NCI-H2227 treated with DMSO at 0.1 percent for 48 hours (cell line): ENCODE measurements around the gene SPRY4.
"Not testable (repeated sequence)": the region's sequence is repeated elsewhere in the genome, so short reads cannot be mapped to it uniquely, and the experiment has no call there.

Experiments used
- DNase-seq: peaks from one replicate; lab custom pipeline; 2025; lab: John Stamatoyannopoulos, UW

The SPRY4 gene, protein sequence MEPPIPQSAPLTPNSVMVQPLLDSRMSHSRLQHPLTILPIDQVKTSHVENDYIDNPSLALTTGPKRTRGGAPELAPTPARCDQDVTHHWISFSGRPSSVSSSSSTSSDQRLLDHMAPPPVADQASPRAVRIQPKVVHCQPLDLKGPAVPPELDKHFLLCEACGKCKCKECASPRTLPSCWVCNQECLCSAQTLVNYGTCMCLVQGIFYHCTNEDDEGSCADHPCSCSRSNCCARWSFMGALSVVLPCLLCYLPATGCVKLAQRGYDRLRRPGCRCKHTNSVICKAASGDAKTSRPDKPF

GRCh38 chr5:142324871-142325724 lies at the start of gene SPRY4:
Gene SPRY4, minus strand, starts transcription at chr5:142325021. Its CDS starts 9,913 bp downstream, at chr5:142315108.
- peak; percentile 96 for DNase-seq

GRCh38 chr5:142368529-142368928 lies 43.7 kb upstream of the SPRY4 start:
- no peak for DNase-seq

GRCh38 chr5:142366007-142366406 lies 41.2 kb upstream of the SPRY4 start:
- DNase-seq = no peak

GRCh38 chr5:142364251-142365145 lies 39.7 kb upstream of the SPRY4 start:
- peak; percentile 63 for DNase-seq

DNA sequence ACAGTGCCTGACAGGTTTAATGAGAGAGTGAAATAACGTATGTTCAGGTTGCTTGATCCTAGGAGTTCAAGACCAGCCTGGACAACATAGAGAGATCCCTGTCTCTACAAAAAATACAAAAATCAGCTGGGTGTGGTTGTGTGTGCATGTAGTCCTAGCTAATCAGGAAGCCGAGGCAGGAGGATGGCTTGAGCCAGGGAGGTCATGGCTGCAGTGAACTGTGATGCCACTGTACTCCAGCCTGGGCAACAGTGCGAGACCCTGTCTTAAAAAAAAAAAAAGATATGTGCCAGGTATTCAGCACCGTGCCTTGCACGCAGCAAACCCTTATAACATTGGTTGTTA lies 38.8 kb upstream of the SPRY4 start:
- DNase-seq = no peak

- DNase-seq = not testable (repeated sequence)
Measured at GRCh38 chr5:142362193-142362592, 37.4 kb upstream of the SPRY4 start.

DNA sequence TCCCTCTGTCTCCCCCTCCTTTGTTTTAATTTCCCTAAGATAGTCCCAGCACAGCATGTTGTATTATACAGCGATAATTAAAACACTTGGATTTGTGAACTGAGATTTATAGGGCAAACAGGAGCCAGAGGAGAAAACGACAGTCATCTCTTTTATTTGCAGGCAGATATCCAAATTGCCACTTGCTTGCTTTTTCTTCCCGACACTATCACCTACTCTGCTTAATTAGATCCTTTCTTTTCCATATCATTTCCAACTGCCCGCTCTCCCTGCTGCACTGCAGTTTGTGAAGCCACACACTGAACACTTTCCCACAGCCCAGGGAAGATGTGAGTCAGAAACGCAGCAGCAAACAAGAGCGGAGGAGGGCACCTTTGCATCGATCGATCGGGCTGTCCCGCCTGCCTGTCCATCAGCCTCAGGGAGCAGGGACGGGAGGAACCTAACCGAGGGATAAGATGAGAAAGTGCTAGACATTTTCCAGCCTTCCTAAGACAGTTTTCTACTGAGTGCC lies 35.8 kb upstream of the SPRY4 start:
- DNase-seq = peak; percentile 64

DNA sequence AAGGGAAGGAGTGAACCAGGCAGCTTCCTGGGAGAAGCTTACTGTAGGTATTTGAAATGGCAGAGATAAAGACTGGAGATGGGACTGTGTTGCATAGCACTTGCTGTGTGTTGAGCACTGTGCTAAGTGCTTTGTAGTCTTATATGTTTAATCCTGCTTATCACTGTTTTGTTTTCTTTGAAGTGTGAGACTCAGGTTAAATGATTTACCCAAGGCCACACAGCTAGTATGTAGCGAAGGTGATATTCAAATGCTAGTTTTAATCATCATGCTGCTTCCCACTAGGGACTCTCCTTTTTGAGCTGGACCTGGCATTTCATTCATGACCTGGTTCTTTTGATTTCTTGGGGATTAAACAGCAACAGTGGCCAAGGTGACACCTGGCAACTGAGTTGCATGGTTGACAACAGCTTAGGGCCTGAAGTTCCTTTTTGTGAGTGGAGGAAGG lies 35.3 kb upstream of the SPRY4 start:
- no peak for DNase-seq

- DNase-seq = no peak
Measured at GRCh38 chr5:142358648-142359047, 33.8 kb upstream of the SPRY4 start.

DNA sequence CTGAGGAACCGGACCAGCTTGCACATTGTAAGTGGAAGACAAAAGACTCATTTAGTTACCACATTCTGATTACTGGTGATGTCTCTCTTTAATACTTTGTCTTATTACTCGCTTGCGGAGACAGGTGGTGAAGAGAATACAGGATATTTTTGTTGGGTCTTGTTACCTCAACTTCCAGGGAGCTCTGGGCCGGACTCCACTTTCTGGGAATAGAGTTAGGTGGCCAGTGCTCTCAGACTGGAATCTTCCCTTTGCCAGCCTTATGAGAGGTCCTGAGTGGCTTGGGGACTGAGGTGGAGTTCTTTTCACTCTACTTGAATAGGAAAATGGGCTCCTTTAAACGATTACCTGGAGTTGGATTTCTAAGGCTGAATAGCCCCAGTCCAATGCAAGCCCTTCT lies 33.3 kb upstream of the SPRY4 start:
- no peak for DNase-seq

DNA sequence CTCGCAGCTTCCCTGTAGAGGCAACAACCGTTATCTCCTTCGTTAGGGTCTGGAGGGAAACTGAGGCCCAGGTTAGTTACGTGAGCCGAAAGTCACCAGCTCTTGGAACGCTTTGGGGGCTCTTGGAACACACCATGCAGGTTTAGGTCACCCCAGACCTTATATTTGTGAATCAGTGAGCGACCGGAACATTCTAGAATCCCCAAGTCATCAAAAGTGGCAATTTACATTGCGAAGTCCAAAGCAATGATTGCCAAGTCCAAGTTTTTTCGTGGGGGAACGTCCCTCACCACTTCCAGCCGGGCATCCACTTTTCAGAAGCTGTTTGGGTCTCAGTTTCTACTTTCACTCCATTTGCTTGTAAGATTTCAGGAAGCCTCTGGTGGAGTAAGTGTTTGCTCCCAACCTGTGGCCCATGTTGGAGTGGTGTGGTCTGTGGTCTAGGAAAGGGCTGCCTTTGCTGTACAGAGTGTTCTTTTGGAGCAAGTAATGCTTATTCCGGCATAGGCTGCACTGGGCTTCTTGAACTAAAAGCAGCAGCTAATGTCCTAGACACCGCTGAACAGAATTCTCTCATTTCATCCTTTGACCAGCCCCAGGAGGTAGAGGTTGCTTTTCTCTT lies 32.8 kb upstream of the SPRY4 start:
- no peak for DNase-seq

DNA sequence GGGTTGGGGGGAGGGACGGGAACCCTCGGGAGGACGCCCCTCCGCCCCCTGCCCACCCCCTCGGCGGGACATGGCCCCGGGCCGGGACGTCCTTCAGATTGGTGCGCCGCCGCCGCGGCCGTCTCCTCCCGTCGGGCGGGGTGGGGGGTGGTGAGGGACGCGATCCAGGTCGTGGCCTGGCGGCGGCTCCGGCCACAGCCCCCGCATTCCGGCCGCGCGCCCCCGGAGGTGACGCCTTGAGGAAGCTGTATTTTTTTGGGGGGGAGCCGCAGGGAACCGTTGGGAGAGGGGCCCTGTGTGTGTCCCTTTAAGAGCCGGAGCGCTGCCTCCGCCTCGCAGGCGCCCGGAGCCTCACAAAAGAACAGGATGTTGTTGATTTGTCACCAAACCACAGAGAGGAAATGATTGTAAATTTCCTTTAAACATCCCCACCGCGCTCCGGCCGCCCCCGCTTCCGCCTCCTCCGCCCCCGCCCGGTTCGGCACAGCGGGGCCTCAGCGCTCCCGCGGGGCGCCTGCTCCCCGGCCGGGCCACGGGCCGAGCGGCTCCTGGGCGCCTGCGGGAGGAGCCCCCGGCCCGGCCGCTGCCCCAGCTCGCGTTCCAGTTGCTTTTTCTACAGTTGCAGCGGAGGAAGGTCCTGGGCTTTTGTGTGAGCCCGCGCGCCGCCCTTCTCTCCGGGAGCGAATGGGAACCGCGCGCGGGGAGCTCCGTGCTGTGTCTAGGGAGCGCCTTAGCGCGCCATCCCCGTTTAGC lies 32.1 kb upstream of the SPRY4 start:
- peak; percentile 40 for DNase-seq

GRCh38 chr5:142356349-142356715 lies 31.5 kb upstream of the SPRY4 start:
- no peak for DNase-seq

DNA sequence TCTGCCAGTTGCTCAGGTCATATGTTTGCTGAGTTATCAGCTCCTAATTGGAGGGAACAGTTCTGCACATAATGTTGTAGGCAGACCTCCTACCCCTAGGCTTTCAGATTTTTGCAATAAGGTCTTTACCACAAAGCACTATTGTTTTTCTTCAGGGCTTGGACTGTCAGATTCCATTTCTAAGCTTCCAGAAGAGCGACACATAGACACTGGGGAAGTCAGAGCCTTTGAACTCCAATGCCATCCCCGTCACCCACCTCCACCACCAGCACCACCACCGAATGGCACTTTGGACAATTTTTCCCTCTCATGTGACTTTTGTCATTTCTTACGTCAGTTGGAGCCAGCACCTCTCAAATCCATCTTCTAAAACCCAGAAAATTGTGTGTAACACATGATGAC lies 28.3 kb upstream of the SPRY4 start:
- DNase-seq = no peak

- no peak for DNase-seq
Measured at GRCh38 chr5:142350021-142350420, 25.2 kb upstream of the SPRY4 start.

DNA sequence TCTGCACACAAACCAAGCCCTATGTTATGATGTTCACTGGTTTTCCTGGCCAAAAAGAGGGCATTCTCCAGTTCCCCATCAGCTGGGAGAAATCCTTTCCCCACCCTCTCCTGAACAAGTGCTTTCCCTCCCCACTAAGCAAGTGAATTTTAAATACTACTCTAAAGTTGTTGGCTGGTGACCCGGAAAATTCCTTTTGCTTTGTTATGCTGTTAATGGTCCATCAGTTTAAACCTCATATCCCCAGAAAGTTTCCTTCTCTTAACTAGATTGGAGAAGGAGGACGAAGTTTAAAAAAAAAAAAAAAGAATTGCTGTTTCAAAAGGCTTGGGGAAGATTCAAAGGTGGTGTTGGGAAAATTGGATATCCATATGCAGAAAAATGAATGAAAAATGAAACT lies 21.9 kb upstream of the SPRY4 start:
- DNase-seq = no peak

- DNase-seq = not testable (repeated sequence)
Measured at GRCh38 chr5:142344915-142345314, 20.1 kb upstream of the SPRY4 start.

- DNase-seq = no peak
Measured at GRCh38 chr5:142343531-142343930, 18.7 kb upstream of the SPRY4 start.

GRCh38 chr5:142342128-142342981 lies 17.5 kb upstream of the SPRY4 start:
- DNase-seq = no peak

DNA sequence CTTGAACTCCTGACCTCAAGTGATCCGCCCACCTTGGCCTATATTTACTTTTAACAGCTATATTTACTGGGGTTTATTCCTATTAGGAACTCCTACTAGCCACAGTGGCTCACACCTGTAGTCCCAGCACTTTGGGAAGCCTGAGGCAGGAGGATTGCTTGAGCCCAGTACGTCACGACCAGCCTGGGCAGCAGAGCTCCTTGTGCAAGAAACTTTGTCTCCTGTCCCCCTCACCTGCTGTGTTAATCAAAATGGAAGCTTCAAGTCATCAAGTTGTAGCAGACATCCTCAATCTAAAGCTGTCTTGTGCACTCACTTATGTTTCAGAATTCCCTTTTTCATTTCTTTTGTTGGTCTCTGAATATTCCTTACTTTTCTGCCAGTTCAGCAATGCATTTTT lies 15.0 kb upstream of the SPRY4 start:
- no peak for DNase-seq
